22Rv1 (cell line): ENCODE data around the gene CISH.

Experiments used
- CTCF ChIP-seq: fragments of 450-650 bp; IDR thresholded peaks from 2 replicates; pipeline ENCODE4 v1.5.1; 2017; ENCODE audit warnings: mild to moderate bottlenecking
- ZFX ChIP-seq: fragments of 450-650 bp; IDR thresholded peaks from 2 replicates; pipeline ENCODE4 v1.6.1; 2017; ENCODE audit warnings: antibody characterized with exemption, borderline replicate concordance

GRCh38 chr3:50651920-50652529, 40.5 kb upstream of the CISH start:
- TF ChIP-seq CTCF (no peak), ZFX (no peak)
